COLO668 (cell line): ENCODE data around the gene C1orf74.

Source experiments
- DNase-seq: peaks from one replicate; lab custom pipeline; 2025; ENCODE audit not compliant: unreplicated experiment; lab: John Stamatoyannopoulos, UW

Gene C1orf74

DNA sequence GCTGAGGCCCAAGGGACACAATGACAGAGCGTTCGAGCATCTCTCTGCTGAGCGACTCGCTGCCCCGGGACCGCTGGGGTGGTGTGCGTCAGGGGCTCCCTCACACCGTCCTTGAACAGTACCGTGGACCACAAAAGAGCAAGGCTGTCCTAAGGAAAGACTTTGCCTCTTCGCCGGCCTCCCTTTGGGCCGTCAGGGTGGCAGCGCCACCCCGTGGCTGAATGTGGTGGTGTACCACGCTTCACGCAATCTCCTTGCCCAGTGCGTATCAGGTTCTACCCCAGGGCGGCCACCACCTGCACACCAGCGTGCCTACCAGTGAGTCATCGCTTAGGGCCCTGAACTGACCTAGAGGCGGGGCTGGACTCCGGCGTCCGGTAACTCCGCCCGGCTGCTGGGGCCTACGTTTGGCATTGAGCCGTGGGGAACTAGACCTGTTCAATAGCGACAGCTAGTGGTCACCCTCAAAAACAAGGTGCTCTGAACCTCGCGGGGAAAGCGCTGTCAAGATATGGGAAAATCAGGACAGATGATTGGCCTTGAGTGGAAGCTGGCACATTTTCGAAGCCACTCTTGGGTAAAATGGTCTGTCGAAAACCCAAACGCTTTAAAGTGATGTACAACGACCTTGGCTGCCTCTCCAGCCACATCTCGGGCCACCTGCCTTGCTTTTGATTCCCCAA lies 36.6 kb downstream of the C1orf74 start:
- peak; percentile 96 for DNase-seq

DNA sequence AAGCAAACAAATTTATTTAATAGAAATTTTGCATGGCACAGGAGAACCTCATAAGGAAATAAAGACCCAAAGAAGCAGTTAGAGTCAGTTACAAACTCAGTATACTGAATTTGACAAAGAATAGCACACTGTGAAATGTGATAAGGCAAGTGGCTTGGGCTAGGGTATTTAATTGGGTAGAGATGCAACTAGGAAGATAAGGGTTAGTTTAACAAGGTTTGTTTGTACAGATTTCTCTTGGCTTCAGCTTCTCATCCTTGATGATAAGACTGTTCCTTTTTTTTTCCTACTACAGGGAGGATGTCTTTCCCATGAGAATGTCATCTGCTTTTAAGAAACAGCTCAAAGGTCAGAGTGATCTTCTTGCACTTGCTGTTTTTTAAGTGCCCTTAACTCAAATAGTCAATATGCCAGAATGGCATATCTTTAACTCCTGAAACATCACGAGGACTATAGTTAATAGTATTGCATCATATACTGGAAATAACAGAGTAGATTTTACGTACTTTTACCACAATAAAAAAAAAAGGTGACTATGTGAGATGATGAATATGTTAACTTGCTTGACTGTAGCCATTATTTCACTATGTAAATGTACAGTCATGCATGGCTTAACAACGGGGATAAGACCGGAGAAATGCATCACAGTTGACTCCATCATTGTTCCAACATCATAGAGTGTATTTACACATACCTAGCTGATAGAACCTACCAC lies 37.8 kb downstream of the C1orf74 start:
- no peak for DNase-seq

DNA sequence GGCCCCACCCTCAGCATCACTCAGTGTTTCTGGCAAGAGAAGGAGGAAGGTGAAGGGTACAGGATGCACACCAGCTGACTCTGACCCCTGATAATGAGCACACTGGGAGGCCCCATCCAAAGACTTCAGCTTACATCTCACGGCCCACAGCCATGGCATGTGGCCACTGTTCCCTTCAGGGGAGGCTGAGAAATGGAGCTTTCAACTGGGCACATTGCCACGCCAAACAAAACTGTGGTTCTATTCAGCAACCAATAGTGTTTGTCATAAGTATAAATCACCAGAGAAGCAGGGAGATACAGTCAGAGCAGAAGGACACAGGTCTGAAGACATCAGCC lies 41.2 kb downstream of the C1orf74 start:
- peak; percentile 39 for DNase-seq

DNA sequence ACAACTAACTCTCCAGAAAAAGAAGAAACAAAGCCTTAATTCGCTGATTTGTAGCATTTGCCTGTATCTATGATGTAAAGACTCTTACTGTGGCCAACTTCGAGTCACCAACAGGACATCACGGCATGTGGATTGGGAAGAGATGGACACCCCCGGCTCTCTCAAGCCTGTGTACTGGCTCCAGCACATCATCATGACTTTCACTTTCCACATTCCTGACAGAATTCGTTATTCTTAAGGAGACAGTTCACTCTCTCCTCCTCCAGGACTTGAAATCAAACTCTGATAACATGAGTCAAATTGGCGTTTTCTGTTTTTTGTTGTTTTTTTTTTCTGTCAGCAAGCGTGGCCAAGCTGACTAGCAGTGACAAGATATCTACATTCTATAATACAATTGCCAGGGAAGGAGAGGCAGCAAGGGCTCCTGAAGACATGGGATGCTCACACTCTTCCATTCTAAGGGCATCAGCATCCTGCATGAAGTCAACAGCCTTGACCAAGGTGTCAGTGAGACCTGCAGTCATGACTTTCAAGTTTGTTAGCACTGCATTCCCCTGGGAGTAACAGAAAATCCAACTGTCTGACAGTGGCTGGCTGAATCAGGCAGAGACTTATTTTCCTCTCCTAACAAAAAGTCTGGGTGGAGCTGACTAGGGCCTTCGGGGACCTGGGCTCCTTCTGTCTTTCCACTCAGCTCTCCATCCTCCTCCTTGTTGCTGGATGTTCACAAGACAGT lies 41.8 kb downstream of the C1orf74 start:
- no peak for DNase-seq

DNA sequence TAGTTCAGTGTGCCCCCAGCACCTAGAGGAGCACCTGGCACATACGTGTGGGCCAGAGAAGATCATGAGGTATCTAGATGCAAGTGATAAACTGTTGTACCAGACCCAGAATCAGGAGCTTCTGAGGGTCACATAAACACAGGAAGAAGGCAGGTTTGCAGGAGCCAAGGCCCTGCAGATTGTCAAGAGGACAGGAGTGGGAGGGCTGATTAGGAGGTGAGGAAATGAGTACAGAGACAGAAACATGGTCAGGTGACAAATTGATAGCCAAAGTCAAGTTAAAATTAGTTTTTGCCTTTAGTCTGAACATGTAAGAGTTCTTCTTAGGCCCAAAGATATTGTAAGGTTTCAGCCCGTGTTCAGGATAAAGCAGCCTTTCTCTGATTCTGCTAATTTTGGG lies 42.5 kb downstream of the C1orf74 start:
- no peak for DNase-seq

DNA sequence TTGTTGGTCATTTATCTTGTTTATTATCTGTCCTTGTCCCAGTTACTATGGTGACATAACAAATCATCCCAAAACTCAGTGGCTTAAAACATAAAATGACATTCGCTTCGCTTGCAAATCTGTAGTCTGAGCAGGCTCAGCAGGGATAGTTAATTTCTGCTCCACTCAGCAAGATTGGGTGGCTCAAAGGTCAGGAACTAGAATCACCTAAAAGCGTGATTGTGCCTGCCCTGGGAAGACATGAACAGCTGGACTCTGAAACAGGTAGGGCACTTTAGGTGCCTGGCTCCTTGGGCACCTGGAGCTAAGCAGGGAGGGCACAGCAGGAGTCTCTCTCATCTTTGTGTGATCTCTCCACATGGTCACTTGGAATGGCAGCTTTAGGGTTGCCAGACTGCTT lies 43.2 kb downstream of the C1orf74 start:
- no peak for DNase-seq

DNA sequence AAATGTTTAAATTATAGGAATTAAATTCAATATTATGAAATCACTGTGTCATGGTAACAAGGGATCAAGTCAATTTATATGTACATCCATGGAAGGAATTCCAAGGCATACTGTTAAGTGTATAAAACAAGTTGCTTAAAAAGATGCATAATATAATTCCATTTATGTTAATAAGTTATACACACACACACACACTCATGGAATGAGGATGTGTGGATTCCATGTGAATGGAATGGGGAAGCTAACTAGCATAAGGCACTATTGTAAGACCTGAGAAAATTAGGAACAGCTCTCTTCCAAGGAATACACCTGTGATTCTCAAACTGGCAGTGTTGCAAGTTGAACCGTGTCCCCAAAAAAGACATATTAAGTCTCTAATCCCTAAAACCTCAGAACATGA lies 46.1 kb downstream of the C1orf74 start:
- DNase-seq = no peak

DNA sequence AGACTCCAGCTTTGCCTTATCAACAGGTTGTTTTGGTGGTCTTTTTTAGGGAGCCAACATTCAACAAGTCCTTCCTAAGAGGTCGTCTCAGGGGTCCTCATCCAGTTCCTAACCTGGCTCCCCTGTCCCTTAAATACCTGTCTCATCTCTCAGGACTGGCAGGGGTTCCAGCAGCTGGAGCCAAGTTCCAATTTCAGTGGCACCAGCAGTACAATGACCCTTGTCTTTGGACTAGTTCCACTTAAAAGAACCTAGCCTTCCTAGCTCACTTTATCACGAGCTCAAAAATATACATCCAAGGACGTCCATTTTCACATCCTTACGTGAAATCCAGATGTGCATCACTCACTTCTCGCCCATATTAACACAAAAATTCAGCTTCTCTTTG lies 47.2 kb downstream of the C1orf74 start:
- no peak for DNase-seq

DNA sequence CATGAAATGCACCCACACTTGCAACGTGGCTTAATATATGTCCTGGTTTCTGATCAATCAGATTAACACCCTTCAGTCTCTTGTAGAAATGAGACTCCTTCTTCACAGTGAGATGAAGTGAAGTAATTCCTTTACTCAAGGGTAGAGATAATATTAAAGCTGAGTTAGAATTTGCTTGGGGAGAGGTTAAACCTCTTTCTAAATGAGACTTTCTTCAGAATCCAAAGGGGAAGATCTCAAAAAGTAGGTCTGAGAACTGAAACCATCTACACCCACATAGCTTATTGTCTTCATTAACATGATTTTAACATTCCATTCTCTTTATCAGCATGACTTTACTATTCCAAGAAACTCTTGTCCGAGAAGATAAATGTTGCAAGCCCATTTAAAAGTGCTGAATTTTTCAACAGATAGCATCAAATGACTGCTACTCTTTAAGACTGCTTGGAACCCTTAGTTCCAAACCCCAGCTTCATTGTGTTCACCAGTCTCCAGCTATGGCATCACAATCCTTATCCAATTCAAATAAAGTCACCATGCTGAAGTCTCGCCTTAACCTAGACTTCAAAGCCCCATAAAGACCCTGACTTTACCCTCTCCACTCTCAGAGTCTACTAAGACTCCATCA lies 47.8 kb downstream of the C1orf74 start:
- DNase-seq = no peak

DNA sequence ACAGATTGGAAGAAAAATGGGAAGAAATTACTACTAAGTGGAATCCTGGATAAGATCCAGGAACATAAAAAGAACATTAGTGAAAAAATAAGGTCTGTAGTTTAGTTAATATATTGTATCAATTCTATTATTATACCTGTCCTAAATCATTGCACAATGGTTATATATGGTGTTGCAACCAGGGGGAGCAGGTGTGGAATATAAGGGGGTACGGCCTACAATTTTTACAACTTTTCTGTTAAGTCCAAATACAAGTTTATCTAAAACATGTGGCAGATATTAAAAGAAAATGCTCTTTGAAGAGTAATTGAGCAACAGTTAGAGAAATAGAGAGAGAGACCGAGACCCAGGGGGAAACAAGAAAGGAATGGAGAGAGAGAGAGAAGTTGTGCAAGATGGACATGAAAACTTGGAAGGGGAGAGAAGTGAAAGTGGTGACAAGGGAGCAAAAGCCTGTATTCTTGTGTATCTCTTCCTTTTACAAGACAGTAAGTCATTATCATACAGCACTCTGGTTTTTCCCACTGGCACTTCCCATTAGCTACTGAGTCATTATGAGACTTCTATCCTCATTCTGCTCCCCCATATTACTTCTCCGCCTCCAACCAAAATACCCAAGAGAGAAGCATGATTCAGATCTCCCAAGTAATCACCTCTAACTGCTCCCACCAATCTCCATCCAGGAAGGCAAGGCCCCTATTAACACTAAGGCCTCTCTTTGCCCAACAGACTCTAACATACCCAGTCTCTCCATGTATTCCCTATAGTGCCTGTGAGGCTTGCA lies 50.8 kb downstream of the C1orf74 start:
- DNase-seq = no peak

DNA sequence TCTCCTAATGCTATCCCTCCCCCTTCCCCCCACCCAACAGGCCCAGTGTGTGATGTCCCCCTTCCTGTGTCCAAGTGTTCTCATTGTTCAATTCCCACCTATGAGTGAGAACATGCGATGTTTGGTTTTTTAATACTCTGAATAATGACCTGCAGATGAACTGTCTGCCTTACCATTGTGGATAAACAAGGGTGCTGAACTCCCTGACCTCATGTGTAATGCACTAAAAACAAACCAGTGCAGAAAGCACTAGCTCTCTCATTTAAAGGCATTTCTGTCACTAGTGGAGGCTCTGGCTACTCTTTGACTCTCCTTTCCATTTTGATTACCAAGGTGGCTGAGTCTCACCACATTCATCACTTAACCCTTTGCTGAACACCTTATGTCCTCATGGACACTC lies 51.6 kb downstream of the C1orf74 start:
- DNase-seq = no peak

DNA sequence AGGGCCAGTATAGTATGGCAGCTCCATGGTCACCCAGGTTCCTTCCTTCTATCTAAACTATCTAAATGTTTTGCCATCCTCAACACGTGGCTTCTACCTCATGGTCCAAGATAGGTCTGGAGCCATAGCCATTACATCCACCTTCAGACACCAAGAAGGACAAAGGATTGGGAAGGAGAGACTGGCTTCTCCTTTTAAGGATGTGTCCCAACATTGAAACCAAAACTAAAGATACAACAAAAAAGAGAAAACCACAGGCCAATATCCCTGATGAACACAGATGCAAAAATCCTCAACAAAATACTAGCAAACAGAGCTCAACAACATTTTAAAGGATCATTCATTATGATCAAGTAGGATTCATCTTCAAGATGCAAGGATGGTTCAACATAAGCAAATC lies 54.9 kb downstream of the C1orf74 start:
- no peak for DNase-seq
